HCT116 (cell line): ENCODE measurements around the gene PLA2G15. TPM values are rescaled to one million over a fixed set of nuclear protein-coding genes. Genes with fewer than 3 reads are reported as not detected.

Experiments
- ATAC-seq: fragments of 200-7000 bp; cut with Tn5 transposase; 2 replicates; pipeline ENCODE4 v1.9.1; 2020; ENCODE audit warnings: mild to moderate bottlenecking, moderate library complexity
- BruUV-seq: library from RNA; stranded (reverse); fragments of 400-500 nt; replicated peaks from 2 replicates; lab custom pipeline; 2021; lab: Mats Ljungman, UMichigan
- CTCF ChIA-PET: fragments of 300-600 bp; sonication (Branson Sonifier 250); formaldehyde crosslinking; loops from one replicate; lab custom pipeline; 2021; ENCODE audit warnings: antibody characterized with exemption; lab: Charles Lee
- POLR2A ChIA-PET: fragments of 300-600, 350-600 bp; sonication (Branson Sonifier 250); formaldehyde crosslinking; loops from one replicate; lab custom pipeline; 2021; ENCODE audit warnings: antibody characterized with exemption; lab: Charles Lee
- RAD21 ChIA-PET, 2 experiments: fragments of 300-600 bp; sonication (Branson Sonifier 250); formaldehyde crosslinking; loops; one replicate each; lab custom pipeline; 2023; ENCODE audit warnings: low total read pairs in 2 of 2; ENCODE audit not compliant: uncharacterized antibody in 2 of 2, unreplicated experiment in 2 of 2, low non-redundant PET in 1 of 2; lab: Charles Lee
- DNase-seq: peaks from one replicate; pipeline ENCODE4 v3.0.0-alpha.2; 2010; ENCODE audit warnings: low read depth, low spot score
- H2AFZ ChIP-seq: fragments of 200-600 bp; shearing (Covaris generic), sonication (generic); 2 replicates; pipeline ENCODE4 v1.6.1; 2017; ENCODE audit warnings: low read depth, mixed run types, mixed read lengths, antibody characterized with exemption, low read length; ENCODE audit not compliant: poor library complexity, severe bottlenecking
- H3K27ac ChIP-seq: 2 replicates; pipeline ENCODE4 v1.5.1; 2012; ENCODE audit warnings: low read depth, low read length
- H3K27me3 ChIP-seq: fragments of 200-600 bp; sonication (generic); 2 replicates; pipeline ENCODE4 v1.6.1; 2016; ENCODE audit warnings: mixed run types, low read length, mixed read lengths; ENCODE audit not compliant: insufficient read depth
- H3K36me3 ChIP-seq, 2 experiments: fragments of 200-500 bp in 1 of 2; fragments of 200-600 bp in 1 of 2; sonication (Bioruptor generic) in 1 of 2; sonication (generic) in 1 of 2; 2 replicates each; pipeline versions ENCODE4 v1.5.1 to v1.6.1; 2014 to 2016; ENCODE audit warnings: low read length in 2 of 2, inconsistent platforms in 1 of 2, mixed read lengths in 1 of 2, mixed run types in 1 of 2; ENCODE audit not compliant: insufficient read depth in 2 of 2, control insufficient read depth in 1 of 2
- H3K4me1 ChIP-seq, 2 experiments: fragments of 200-600 bp in 1 of 2; sonication (generic) in 1 of 2; 2 replicates each; pipeline versions ENCODE4 v1.5.1 to v1.6.1; 2012 to 2017; ENCODE audit warnings: low read length in 2 of 2, inconsistent platforms in 1 of 2, mild to moderate bottlenecking in 1 of 2, mixed read lengths in 1 of 2, mixed run types in 1 of 2, moderate library complexity in 1 of 2; ENCODE audit not compliant: insufficient read depth in 2 of 2, control insufficient read depth in 1 of 2
- H3K4me2 ChIP-seq: fragments of 200-600 bp; sonication (generic); 2 replicates; pipeline ENCODE4 v1.6.1; 2017; ENCODE audit warnings: mixed run types, low read length, mixed read lengths
- H3K4me3 ChIP-seq, 2 experiments: fragments of 200-600 bp in 1 of 2; sonication (generic) in 1 of 2; replicated peaks in 1 of 2; 2 replicates each; pipeline ENCODE4 v1.5.1; 2011 to 2016; ENCODE audit warnings: low read length in 2 of 2, control low read depth in 1 of 2, low read depth in 1 of 2, mild to moderate bottlenecking in 1 of 2, mixed read lengths in 1 of 2, mixed run types in 1 of 2
- H3K79me2 ChIP-seq: fragments of 200-600 bp; sonication (generic); 2 replicates; pipeline ENCODE4 v1.6.1; 2017; ENCODE audit warnings: mild to moderate bottlenecking, mixed run types, low read length, moderate library complexity, mixed read lengths; ENCODE audit not compliant: insufficient read depth
- H3K9ac ChIP-seq: fragments of 200-600 bp; sonication (generic); 2 replicates; pipeline ENCODE4 v1.6.1; 2016; ENCODE audit warnings: low read length, mixed read lengths
- H3K9me2 ChIP-seq: fragments of 200-600 bp; sonication (generic), shearing (Covaris generic); 2 replicates; pipeline ENCODE4 v1.6.1; 2017; ENCODE audit warnings: mixed run types, mild to moderate bottlenecking, moderate library complexity; ENCODE audit not compliant: insufficient read depth
- H3K9me3 ChIP-seq, 2 experiments: fragments of 200-500 bp in 1 of 2; fragments of 200-600 bp in 1 of 2; sonication (Bioruptor generic) in 1 of 2; sonication (generic) in 1 of 2; 2 replicates each; pipeline ENCODE4 v1.6.1; 2014 to 2017; ENCODE audit warnings: low read length in 2 of 2, mixed read lengths in 2 of 2, inconsistent platforms in 1 of 2, low read depth in 1 of 2, mild to moderate bottlenecking in 1 of 2, mixed run types in 1 of 2, moderate library complexity in 1 of 2; ENCODE audit not compliant: control insufficient read depth in 1 of 2, insufficient read depth in 1 of 2
- H4K20me1 ChIP-seq: fragments of 200-600 bp; sonication (generic), shearing (Covaris generic); 2 replicates; pipeline ENCODE4 v1.6.1; 2017; ENCODE audit warnings: mixed run types, mild to moderate bottlenecking, moderate library complexity; ENCODE audit not compliant: insufficient read depth
- CEBPB ChIP-seq: IDR thresholded peaks from 2 replicates; pipeline ENCODE4 v1.6.1; 2012; ENCODE audit warnings: low read depth
- EGR1 ChIP-seq: IDR thresholded peaks from 2 replicates; pipeline ENCODE4 v1.6.1; 2012; ENCODE audit warnings: low read depth
- ELF1 ChIP-seq: IDR thresholded peaks from 2 replicates; pipeline ENCODE4 v1.6.1; 2012; ENCODE audit warnings: low read depth, borderline replicate concordance
- FOSL1 ChIP-seq: IDR thresholded peaks from 2 replicates; pipeline ENCODE4 v1.6.1; 2012; ENCODE audit warnings: low read depth
- JUND ChIP-seq: IDR thresholded peaks from 2 replicates; pipeline ENCODE4 v1.6.1; 2012
- SIN3A ChIP-seq: IDR thresholded peaks from 2 replicates; pipeline ENCODE4 v1.6.1; 2012; ENCODE audit warnings: low read depth
- TCF7L2 ChIP-seq: IDR thresholded peaks from 2 replicates; pipeline ENCODE4 v1.7.0; 2011; ENCODE audit warnings: borderline replicate concordance, inconsistent platforms; ENCODE audit not compliant: insufficient read depth, insufficient read length; ENCODE audit errors: extremely low read depth
- YY1 ChIP-seq: IDR thresholded peaks from 2 replicates; pipeline ENCODE4 v1.6.1; 2011; ENCODE audit warnings: low read length, low read depth, moderate library complexity, mild to moderate bottlenecking; ENCODE audit not compliant: insufficient replicate concordance; ENCODE audit errors: extremely low read depth
- ZNF274 ChIP-seq: fragments of 200-500 bp; sonication (Bioruptor generic); IDR thresholded peaks from 2 replicates; pipeline ENCODE4 v1.6.1; 2014; ENCODE audit warnings: mild to moderate bottlenecking, low read depth, low read length, inconsistent platforms
- intact Hi-C: fragments of 100-400 bp; cut with micrococcal nuclease; formaldehyde crosslinking; loops from 2 replicates; pipeline ENCODE4 v1.10.0; 2022
- total RNA-seq: library from RNA; stranded (reverse); gene quantifications from one replicate; pipeline ENCODE4 v1.2.1, GENCODE V29; 2021; ENCODE audit not compliant: unreplicated experiment
- TF ChIP-seq, protein P1 (sequence below): IDR thresholded peaks from 2 replicates; pipeline ENCODE4 v1.6.1; 2012; ENCODE audit warnings: low read depth

PLA2G15 gene
- total RNA-seq, 1 experiment from 2014 or later = 7.5 TPM

DNA sequence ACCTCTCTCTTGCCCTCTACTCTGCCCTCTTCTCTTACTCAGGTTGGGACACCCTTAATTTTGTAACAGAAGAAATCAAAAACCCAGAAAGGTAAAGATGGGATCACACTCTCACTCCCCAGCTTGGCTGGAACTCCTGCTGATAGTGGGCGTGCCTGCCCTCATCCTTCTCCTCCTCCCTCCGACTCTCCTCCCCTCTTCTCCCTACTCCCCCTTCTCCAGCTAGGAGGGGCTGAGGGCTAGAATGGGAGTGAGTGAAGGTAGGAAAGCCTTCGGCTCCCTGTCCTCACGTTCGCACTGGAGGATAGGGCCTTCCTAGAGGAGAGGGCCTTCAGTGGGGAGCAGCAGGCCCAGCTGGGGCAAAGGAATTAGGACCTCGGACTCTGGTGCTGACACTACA lies 45.3 kb downstream of the PLA2G15 start:
- H3K4me3 ChIP-seq = no peak overlapping the region
- no peak for TF ChIP-seq ZNF274
- no peak for TF ChIP-seq SIN3A
- no peak for TF ChIP-seq YY1
- no peak for TF ChIP-seq CEBPB
- TF ChIP-seq TCF7L2 = no peak
- no peak for TF ChIP-seq ELF1
- ATAC-seq = no peak
- no peaks in the 10 kb centered on the region for H3K9me3 ChIP-seq
- H3K9me2 ChIP-seq = no peaks in the 10 kb centered on the region
- peaks cover 0 to 7% of the 10 kb centered on the region in 2 experiments; a peak in 1 of 4 replicates for H3K4me1 ChIP-seq
- H3K9ac ChIP-seq = no peak overlapping the region
- DNase-seq = no peak
- peaks cover 29% of the 10 kb centered on the region for H3K79me2 ChIP-seq
- intact Hi-C loops = no loop called here
- ChIA-PET RAD21 (no interaction called here), CTCF (interaction anchor here (2.2 kb wide), 1 partner anchor 26 kb away, joined by 6 read pairs; the partner anchor contains the start of gene SLC7A6), POLR2A (no interaction called here)
- no peaks in the 10 kb centered on the region for H3K27me3 ChIP-seq
- no peak overlapping the region for H2AFZ ChIP-seq
- H3K27ac ChIP-seq = no peak overlapping the region
- H3K4me2 ChIP-seq = no peak overlapping the region
- no TSS peak for BruUV-seq
- H3K36me3 ChIP-seq = peaks cover 2 to 39% of the 10 kb centered on the region in 2 experiments; a peak in 2 of 4 replicates
- no peaks in the 10 kb centered on the region for H4K20me1 ChIP-seq

DNA sequence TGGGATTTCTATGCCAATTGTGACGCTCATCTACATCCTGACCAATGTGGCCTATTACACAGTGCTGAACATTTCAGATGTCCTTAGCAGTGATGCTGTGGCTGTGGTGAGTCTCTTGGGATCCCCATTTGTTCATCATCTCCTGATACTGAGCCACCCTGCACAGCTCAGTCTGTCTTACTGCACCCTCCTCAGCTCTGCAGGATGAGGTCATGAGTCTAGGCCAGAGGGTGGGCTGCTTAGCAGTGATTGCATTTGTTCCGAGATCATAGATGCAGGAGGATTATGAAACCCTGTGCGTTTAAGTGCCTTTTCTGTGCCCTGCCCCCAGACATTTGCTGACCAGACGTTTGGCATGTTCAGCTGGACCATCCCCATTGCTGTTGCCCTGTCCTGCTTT lies 46.1 kb downstream of the PLA2G15 start:
- RAD21 ChIA-PET = no interaction called here
- no TSS peak for BruUV-seq

More for the DNA sequence above, 46.1 kb downstream of the PLA2G15 start:
- TF ChIP-seq FOSL1 (no peak), JUND (no peak), EGR1 (no peak)
- TF ChIP-seq, protein P1, sequence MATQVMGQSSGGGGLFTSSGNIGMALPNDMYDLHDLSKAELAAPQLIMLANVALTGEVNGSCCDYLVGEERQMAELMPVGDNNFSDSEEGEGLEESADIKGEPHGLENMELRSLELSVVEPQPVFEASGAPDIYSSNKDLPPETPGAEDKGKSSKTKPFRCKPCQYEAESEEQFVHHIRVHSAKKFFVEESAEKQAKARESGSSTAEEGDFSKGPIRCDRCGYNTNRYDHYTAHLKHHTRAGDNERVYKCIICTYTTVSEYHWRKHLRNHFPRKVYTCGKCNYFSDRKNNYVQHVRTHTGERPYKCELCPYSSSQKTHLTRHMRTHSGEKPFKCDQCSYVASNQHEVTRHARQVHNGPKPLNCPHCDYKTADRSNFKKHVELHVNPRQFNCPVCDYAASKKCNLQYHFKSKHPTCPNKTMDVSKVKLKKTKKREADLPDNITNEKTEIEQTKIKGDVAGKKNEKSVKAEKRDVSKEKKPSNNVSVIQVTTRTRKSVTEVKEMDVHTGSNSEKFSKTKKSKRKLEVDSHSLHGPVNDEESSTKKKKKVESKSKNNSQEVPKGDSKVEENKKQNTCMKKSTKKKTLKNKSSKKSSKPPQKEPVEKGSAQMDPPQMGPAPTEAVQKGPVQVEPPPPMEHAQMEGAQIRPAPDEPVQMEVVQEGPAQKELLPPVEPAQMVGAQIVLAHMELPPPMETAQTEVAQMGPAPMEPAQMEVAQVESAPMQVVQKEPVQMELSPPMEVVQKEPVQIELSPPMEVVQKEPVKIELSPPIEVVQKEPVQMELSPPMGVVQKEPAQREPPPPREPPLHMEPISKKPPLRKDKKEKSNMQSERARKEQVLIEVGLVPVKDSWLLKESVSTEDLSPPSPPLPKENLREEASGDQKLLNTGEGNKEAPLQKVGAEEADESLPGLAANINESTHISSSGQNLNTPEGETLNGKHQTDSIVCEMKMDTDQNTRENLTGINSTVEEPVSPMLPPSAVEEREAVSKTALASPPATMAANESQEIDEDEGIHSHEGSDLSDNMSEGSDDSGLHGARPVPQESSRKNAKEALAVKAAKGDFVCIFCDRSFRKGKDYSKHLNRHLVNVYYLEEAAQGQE = no peak
- DNase-seq = no peak
- no peaks in the 10 kb centered on the region for H3K9me3 ChIP-seq
- no peaks in the 10 kb centered on the region for H3K9me2 ChIP-seq
- H3K79me2 ChIP-seq = peaks cover 22% of the 10 kb centered on the region; the same call in 1 of the 2 replicates
- intact Hi-C loops = no loop called here
- no peak overlapping the region for H3K4me2 ChIP-seq
- no peak for ATAC-seq
- H4K20me1 ChIP-seq = no peaks in the 10 kb centered on the region
- no peak overlapping the region for H3K9ac ChIP-seq
- no peak overlapping the region for H3K4me3 ChIP-seq
- H3K27ac ChIP-seq = no peak overlapping the region
- peaks cover 5 to 39% of the 10 kb centered on the region in 2 experiments; a peak in 2 of 4 replicates for H3K36me3 ChIP-seq
- H3K27me3 ChIP-seq = no peaks in the 10 kb centered on the region
- H3K4me1 ChIP-seq = peaks cover 0 to 7% of the 10 kb centered on the region in 2 experiments; a peak in 1 of 4 replicates
- POLR2A ChIA-PET = no interaction called here
- CTCF ChIA-PET = no interaction called here
- no peak overlapping the region for H2AFZ ChIP-seq
